Body of pancreas (tissue), 4 donors: ENCODE data around the gene ALPL.

Experiments used
- POLR2A ChIP-seq, 3 donors: fragments of 450-650 bp; IDR thresholded peaks; one replicate each; pipeline ENCODE4 v1.6.1; 2016; ENCODE audit warnings: antibody characterized with exemption in 3 of 3, mild to moderate bottlenecking in 2 of 3
- TF ChIP-seq, protein P1 (sequence below), 7 experiments: fragments of 450-650 bp in 4 of 7; fragments of 200-600 bp in 3 of 7; sonication (generic) in 3 of 7; IDR thresholded peaks; one replicate each; pipeline ENCODE4 v1.5.1; 2016 to 2019; ENCODE audit warnings: antibody characterized with exemption in 7 of 7

DNA sequence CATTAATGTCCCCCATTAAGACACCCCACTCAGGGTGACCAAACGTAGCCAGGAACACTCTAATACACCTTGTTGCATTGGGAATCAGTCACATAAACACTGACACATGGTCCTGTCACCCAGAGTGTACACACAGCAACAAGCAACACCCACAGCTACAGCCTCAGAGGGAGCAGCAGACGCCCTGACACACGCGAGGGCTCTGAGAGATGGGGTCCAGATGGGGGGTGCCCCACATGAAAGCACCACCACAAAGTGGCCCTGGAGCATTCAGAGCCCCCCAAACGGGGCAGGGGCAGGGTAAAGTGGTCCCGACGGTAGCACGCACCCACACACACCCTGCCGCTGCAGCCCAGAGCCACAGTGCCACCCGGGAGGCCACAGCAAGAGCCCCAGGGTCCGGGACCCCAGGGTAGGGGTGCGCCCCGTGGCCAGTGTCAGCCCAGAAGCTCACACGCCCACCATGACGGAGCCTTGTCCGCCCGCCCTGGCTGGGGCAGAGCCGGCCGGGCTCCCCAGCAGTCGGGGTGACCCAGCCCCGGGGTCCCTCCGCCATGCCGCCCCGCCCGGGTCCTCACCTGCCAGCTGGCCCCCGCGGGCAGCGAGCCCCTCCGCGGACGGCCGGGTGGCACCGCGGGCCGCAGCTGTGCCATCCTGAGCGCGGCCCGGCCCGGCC, 112.7 kb downstream of the ALPL start:
- TF ChIP-seq, protein P1, sequence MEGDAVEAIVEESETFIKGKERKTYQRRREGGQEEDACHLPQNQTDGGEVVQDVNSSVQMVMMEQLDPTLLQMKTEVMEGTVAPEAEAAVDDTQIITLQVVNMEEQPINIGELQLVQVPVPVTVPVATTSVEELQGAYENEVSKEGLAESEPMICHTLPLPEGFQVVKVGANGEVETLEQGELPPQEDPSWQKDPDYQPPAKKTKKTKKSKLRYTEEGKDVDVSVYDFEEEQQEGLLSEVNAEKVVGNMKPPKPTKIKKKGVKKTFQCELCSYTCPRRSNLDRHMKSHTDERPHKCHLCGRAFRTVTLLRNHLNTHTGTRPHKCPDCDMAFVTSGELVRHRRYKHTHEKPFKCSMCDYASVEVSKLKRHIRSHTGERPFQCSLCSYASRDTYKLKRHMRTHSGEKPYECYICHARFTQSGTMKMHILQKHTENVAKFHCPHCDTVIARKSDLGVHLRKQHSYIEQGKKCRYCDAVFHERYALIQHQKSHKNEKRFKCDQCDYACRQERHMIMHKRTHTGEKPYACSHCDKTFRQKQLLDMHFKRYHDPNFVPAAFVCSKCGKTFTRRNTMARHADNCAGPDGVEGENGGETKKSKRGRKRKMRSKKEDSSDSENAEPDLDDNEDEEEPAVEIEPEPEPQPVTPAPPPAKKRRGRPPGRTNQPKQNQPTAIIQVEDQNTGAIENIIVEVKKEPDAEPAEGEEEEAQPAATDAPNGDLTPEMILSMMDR (IDR thresholded peaks at IDR 0.05) = no peak
- TF ChIP-seq POLR2A (IDR thresholded peaks at IDR 0.05) = no peak
